Measurements from ENCODE around the gene H2AZ1. TPM values are rescaled to one million over a fixed set of nuclear protein-coding genes. Genes with fewer than 3 reads are reported as not detected.

H2AZ1 gene
- polyA plus RNA-seq, 1 donor (not counting 4 experiments of a cell fraction or from before 2014, with no cell fraction given) = 452 TPM

DNA sequence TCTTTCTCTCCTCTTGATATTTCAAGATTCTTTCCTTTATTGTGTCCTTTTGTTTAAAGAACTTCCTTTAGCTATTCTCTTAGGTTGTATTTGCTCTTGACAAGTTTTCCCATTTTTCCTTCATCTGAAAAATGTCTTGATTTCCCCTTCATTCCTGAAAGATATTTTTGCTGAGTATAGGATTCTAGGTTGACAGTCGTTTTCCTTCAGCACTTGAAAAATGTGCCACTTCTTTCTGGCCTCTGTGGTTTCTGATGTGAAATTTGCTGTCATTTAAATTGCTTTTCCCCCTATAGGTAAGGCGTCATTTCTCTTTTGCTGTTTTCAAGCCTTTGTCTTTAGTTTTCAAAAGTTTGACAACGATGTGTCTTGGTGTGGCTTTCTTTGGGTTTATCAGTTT, 32.5 kb downstream of the H2AZ1 start:
- DNase-seq (ENCODE audit: low read depth, low spot score) = no peak
- H3K9me3 ChIP-seq (ENCODE audit: control insufficient read depth, low read depth, low read length) = no peaks in the 10 kb centered on the region
- no peak overlapping the region for H3K4me3 ChIP-seq (ENCODE audit: control insufficient read depth in 2 of 3, extremely low read depth in 1 of 3, insufficient read depth in 2 of 3, low read depth in 1 of 3, low read length in 3 of 3)
- H4K20me1 ChIP-seq (ENCODE audit: control insufficient read depth, extremely low read depth, insufficient read depth, low read length) = no peaks in the 10 kb centered on the region
- H2AFZ ChIP-seq (ENCODE audit: control insufficient read depth, low read length) = no peak overlapping the region
- no peak overlapping the region for H3K4me2 ChIP-seq (ENCODE audit: control insufficient read depth, extremely low read depth, insufficient read depth, low read depth, low read length)
- no peak overlapping the region for H3K9ac ChIP-seq (ENCODE audit: control insufficient read depth, extremely low read depth, insufficient read depth, low read length)
- H3K9me1 ChIP-seq (ENCODE audit: control insufficient read depth, extremely low read depth, insufficient read depth, low read length) = no peaks in the 10 kb centered on the region
- no peaks in the 10 kb centered on the region for H3K4me1 ChIP-seq (ENCODE audit: control insufficient read depth, extremely low read depth, insufficient read depth, low read length)
- dilution Hi-C loops (cut with MboI; ENCODE audit: extremely low pct_ligation_motif_present, low sequenced_read_pairs) = no loop called here
- no peaks in the 10 kb centered on the region for H3K79me2 ChIP-seq (ENCODE audit: control insufficient read depth, insufficient read depth, low read length)
- TF ChIP-seq EZH2 (IDR thresholded peaks at IDR 0.05; ENCODE audit: low read length) = no peak
- TF ChIP-seq, protein P1, sequence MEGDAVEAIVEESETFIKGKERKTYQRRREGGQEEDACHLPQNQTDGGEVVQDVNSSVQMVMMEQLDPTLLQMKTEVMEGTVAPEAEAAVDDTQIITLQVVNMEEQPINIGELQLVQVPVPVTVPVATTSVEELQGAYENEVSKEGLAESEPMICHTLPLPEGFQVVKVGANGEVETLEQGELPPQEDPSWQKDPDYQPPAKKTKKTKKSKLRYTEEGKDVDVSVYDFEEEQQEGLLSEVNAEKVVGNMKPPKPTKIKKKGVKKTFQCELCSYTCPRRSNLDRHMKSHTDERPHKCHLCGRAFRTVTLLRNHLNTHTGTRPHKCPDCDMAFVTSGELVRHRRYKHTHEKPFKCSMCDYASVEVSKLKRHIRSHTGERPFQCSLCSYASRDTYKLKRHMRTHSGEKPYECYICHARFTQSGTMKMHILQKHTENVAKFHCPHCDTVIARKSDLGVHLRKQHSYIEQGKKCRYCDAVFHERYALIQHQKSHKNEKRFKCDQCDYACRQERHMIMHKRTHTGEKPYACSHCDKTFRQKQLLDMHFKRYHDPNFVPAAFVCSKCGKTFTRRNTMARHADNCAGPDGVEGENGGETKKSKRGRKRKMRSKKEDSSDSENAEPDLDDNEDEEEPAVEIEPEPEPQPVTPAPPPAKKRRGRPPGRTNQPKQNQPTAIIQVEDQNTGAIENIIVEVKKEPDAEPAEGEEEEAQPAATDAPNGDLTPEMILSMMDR (optimal IDR thresholded peaks at IDR 0.05 in 1 of 3, IDR thresholded peaks at IDR 0.05 in 1 of 3, conservative IDR thresholded peaks at IDR 0.05 in 1 of 3; ENCODE audit: extremely low read depth in 1 of 3, insufficient read depth in 2 of 3, low read length in 3 of 3) = no peak
- H3K27me3 ChIP-seq (ENCODE audit: control insufficient read depth, extremely low read depth, insufficient read depth, low read length) = no peaks in the 10 kb centered on the region
- H3K27ac ChIP-seq (ENCODE audit: control insufficient read depth, insufficient read depth, low read length) = no peak overlapping the region
- FAIRE-seq = no peak
- peaks cover 4 to 7% of the 10 kb centered on the region in 2 experiments for H3K36me3 ChIP-seq (ENCODE audit: control insufficient read depth in 2 of 2, extremely low read depth in 1 of 2, insufficient read depth in 2 of 2, low read length in 2 of 2)

DNA sequence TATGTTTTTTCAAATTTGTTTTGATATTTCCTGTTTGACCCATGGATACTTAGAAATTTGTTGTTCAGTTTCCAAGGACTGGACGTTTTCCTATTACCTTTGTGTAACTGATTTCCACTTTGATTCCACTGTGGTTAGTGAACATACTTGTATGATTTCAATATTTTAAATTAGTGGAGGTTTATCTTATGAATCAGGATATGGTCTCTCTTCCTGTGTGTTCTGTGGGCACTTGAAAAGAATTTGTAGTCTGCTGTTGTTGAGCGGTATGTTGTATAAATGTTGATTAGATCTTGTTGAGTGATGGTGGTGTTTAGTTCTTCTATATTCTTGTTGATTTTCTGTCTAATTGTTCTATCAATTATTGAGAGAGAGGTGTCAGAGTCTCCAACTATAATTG, 34.6 kb downstream of the H2AZ1 start:
- Histone ChIP-seq H2AFZ (ENCODE audit: control insufficient read depth, low read length) (no peak overlapping the region), H3K4me3 (ENCODE audit: control insufficient read depth in 2 of 3, extremely low read depth in 1 of 3, insufficient read depth in 2 of 3, low read depth in 1 of 3, low read length in 3 of 3) (no peak overlapping the region), H4K20me1 (ENCODE audit: control insufficient read depth, extremely low read depth, insufficient read depth, low read length) (no peaks in the 10 kb centered on the region), H3K4me1 (ENCODE audit: control insufficient read depth, extremely low read depth, insufficient read depth, low read length) (no peaks in the 10 kb centered on the region), H3K27ac (ENCODE audit: control insufficient read depth, insufficient read depth, low read length) (no peak overlapping the region), H3K4me2 (ENCODE audit: control insufficient read depth, extremely low read depth, insufficient read depth, low read depth, low read length) (no peak overlapping the region), H3K9me3 (ENCODE audit: control insufficient read depth, low read depth, low read length) (no peaks in the 10 kb centered on the region), H3K27me3 (ENCODE audit: control insufficient read depth, extremely low read depth, insufficient read depth, low read length) (no peaks in the 10 kb centered on the region), H3K36me3 (ENCODE audit: control insufficient read depth in 2 of 2, extremely low read depth in 1 of 2, insufficient read depth in 2 of 2, low read length in 2 of 2) (peaks cover 0 to 7% of the 10 kb centered on the region in 2 experiments), H3K9me1 (ENCODE audit: control insufficient read depth, extremely low read depth, insufficient read depth, low read length) (no peaks in the 10 kb centered on the region), H3K79me2 (ENCODE audit: control insufficient read depth, insufficient read depth, low read length) (no peaks in the 10 kb centered on the region), H3K9ac (ENCODE audit: control insufficient read depth, extremely low read depth, insufficient read depth, low read length) (no peak overlapping the region)
- FAIRE-seq = no peak
- dilution Hi-C loops (cut with MboI; ENCODE audit: extremely low pct_ligation_motif_present, low sequenced_read_pairs) = no loop called here
- DNase-seq (ENCODE audit: low read depth, low spot score) = no peak
- TF ChIP-seq, protein P1 (optimal IDR thresholded peaks at IDR 0.05 in 1 of 3, IDR thresholded peaks at IDR 0.05 in 1 of 3, conservative IDR thresholded peaks at IDR 0.05 in 1 of 3; ENCODE audit: extremely low read depth in 1 of 3, insufficient read depth in 2 of 3, low read length in 3 of 3) = no peak
- TF ChIP-seq EZH2 (IDR thresholded peaks at IDR 0.05; ENCODE audit: low read length) = no peak

Other genes with a start within 250 kb of the H2AZ1 start
- gene DAPP1, start 133.4 kb downstream of the H2AZ1 start, polyA plus RNA-seq = 70.1 to 80.3 TPM (median 73.1 TPM) in 3 replicates
- 51.5 to 92.2 TPM (median 78.9 TPM) in 3 replicates for gene LAMTOR3, start 55.8 kb downstream of the H2AZ1 start, polyA plus RNA-seq
- gene DNAJB14, start 3.7 kb downstream of the H2AZ1 start, polyA plus RNA-seq = 10.7 to 17.9 TPM (median 17.1 TPM) in 3 replicates
- 0.04 to 0.46 TPM (median 0.22 TPM) in 3 replicates for gene DDIT4L, start 240.2 kb upstream of the H2AZ1 start, polyA plus RNA-seq

All from keratinocyte (primary cell).